Stromal cell of bone marrow (primary cell): ENCODE measurements around the gene KITLG.
"Not testable (repeated sequence)": the region's sequence is repeated elsewhere in the genome, so short reads cannot be mapped to it uniquely, and the experiment has no call there.

Experiments
- DNase-seq: peaks from one replicate; pipeline ENCODE4 v3.0.0-alpha.2; 2012; ENCODE audit warnings: low read depth

KITLG gene

GRCh38 chr12:88544991-88545980 is 35.0 kb downstream of the KITLG start:
- no peak for DNase-seq

- DNase-seq, result no peak
Measured at GRCh38 chr12:88539893-88540292, 40.4 kb downstream of the KITLG start.

- DNase-seq, result no peak
Measured at GRCh38 chr12:88538697-88539096, 41.6 kb downstream of the KITLG start.

GRCh38 chr12:88538250-88538649 is 42.0 kb downstream of the KITLG start:
- no peak for DNase-seq

- DNase-seq, result no peak
Measured at GRCh38 chr12:88530868-88531267, 49.4 kb downstream of the KITLG start.

GRCh38 chr12:88529531-88530488 is 50.5 kb downstream of the KITLG start:
- peak; percentile 47 for DNase-seq

GRCh38 chr12:88522961-88523360 is 57.3 kb downstream of the KITLG start:
- no peak for DNase-seq

GRCh38 chr12:88520436-88520820 is 59.8 kb downstream of the KITLG start:
- no peak for DNase-seq

GRCh38 chr12:88519802-88520435 is 60.4 kb downstream of the KITLG start:
- no peak for DNase-seq

GRCh38 chr12:88518863-88519403 is 61.3 kb downstream of the KITLG start:
- no peak for DNase-seq

GRCh38 chr12:88516811-88517210 is 63.5 kb downstream of the KITLG start:
- DNase-seq, result no peak

GRCh38 chr12:88510843-88511242 is 69.4 kb downstream of the KITLG start:
- DNase-seq, result no peak

- DNase-seq, result no peak
Measured at GRCh38 chr12:88509851-88510250, 70.4 kb downstream of the KITLG start.

GRCh38 chr12:88509347-88509746 is 70.9 kb downstream of the KITLG start:
- no peak for DNase-seq

GRCh38 chr12:88507851-88508250 is 72.4 kb downstream of the KITLG start:
- DNase-seq, result not testable (repeated sequence)

GRCh38 chr12:88507270-88507669 is 73.0 kb downstream of the KITLG start:
- no peak for DNase-seq

- DNase-seq, result no peak
Measured at GRCh38 chr12:88505696-88506095, 74.6 kb downstream of the KITLG start.

- DNase-seq, result no peak
Measured at GRCh38 chr12:88503281-88503703, 77.0 kb downstream of the KITLG start.

GRCh38 chr12:88501972-88502938 is 78.0 kb downstream of the KITLG start:
- DNase-seq, result no peak

- DNase-seq, result no peak
Measured at GRCh38 chr12:88496891-88497371, 83.3 kb downstream of the KITLG start.
